Heart left ventricle (tissue), 16 donors: ENCODE measurements around the gene RAB3A. TPM values are rescaled to one million over a fixed set of nuclear protein-coding genes. Genes with fewer than 3 reads are reported as not detected.

ENCODE experiments used
- ATAC-seq, 4 donors: fragments of 200-7000 bp; cut with Tn5 transposase; one replicate each; pipeline ENCODE4 v1.9.1; 2020 to 2022; ENCODE audit warnings: moderate library complexity in 4 of 4, mild to moderate bottlenecking in 3 of 4, moderate number of reproducible peaks in 1 of 4
- DNase-seq, 5 donors: peaks; one replicate each; pipeline ENCODE4 v3.0.0-alpha.2; 2020
- H3K27ac ChIP-seq, 12 donors: fragments of 200-600 bp; sonication (generic) in 4 of 12; one replicate each; pipeline versions ENCODE4 v1.5.0 to v1.8.0; 2016 to 2022; ENCODE audit warnings: mild to moderate bottlenecking in 2 of 12
- H3K27me3 ChIP-seq, 9 donors: fragments of 200-600 bp; sonication (generic) in 2 of 9; one replicate each; pipeline versions ENCODE4 v1.5.1 to v1.8.0; 2016 to 2022; ENCODE audit warnings: mild to moderate bottlenecking in 3 of 9
- H3K36me3 ChIP-seq, 9 donors: fragments of 200-600 bp; sonication (generic) in 2 of 9; one replicate each; pipeline versions ENCODE4 v1.5.0 to v1.8.0; 2018 to 2022; ENCODE audit warnings: mild to moderate bottlenecking in 2 of 9
- H3K4me1 ChIP-seq, 12 donors: fragments of 200-600 bp; sonication (generic) in 4 of 12; one replicate each; pipeline versions ENCODE4 v1.5.0 to v1.8.0; 2016 to 2022; ENCODE audit warnings: mild to moderate bottlenecking in 3 of 12
- H3K4me3 ChIP-seq, 12 donors: fragments of 200-600 bp; sonication (generic) in 4 of 12; one replicate each; pipeline versions ENCODE4 v1.5.0 to v1.8.0; 2017 to 2022; ENCODE audit warnings: mild to moderate bottlenecking in 9 of 12, moderate library complexity in 4 of 12
- H3K9me3 ChIP-seq, 12 donors: fragments of 200-600 bp; sonication (generic) in 4 of 12; one replicate each; pipeline versions ENCODE4 v1.5.0 to v1.8.0; 2016 to 2022; ENCODE audit warnings: mild to moderate bottlenecking in 1 of 12
- POLR2A ChIP-seq, 2 donors: fragments of 450-650 bp; IDR thresholded peaks; one replicate each; pipeline ENCODE4 v1.6.1; 2017; ENCODE audit warnings: antibody characterized with exemption in 2 of 2, mild to moderate bottlenecking in 2 of 2, moderate library complexity in 2 of 2
- WGBS, 4 donors: extraction: QIAGEN DNeasy Blood & Tissue Kit in 2 of 4; methylation state at CpG; one replicate each; pipeline versions ENCODE4 v1.1.5 to v1.1.7; 2013 to 2018; 5-methylcytosine and 5-hydroxymethylcytosine counted together
- intact Hi-C, 10 donors: fragments of 100-400 bp; cut with DNase I; formaldehyde crosslinking; loops; one replicate each; pipeline versions ENCODE4 v1.11.1 to v1.14.2; 2022
- polyA plus RNA-seq, 2 donors: library from polyadenylated mRNA; stranded (reverse); fragments of 200-250 nt; gene quantifications; one replicate each; pipeline ENCODE4 v1.2.3, GENCODE V29; 2013
- total RNA-seq, 9 donors: library from RNA; depleted of rRNA in 2 of 9; stranded (reverse); fragments of >200 nt in 2 of 9; fragmentation: NEBNext Ultra II Directional in 3 of 9; extraction: Animal tissue kit (Norgen Biotek cat#: 25700) in 3 of 9; gene quantifications; one replicate each; pipeline versions ENCODE4 v1.1.0 to v1.2.4, GENCODE V29; 2016 to 2023
- TF ChIP-seq, protein P1 (sequence below), 12 donors: fragments of 200-600 bp; sonication (generic) in 4 of 12; IDR thresholded peaks; one replicate each; pipeline versions ENCODE4 v1.5.0 to v1.8.0; 2018 to 2022; ENCODE audit warnings: antibody characterized with exemption in 12 of 12, mild to moderate bottlenecking in 5 of 12
- donor health status: ischemic (EF 13 %, LVEDD 7.1; RV severe dilation, severe dysfunction).
- donor health status: healthy with polysubstance abuse.
- donor health status: DM: no; HTN: yes; CAD: no.
- donor health status: DM: no; HTN: no; CAD: no.
- donor health status: ischemic (EF 25% LVEDD 6.9; RV normal size, moderate dysfunction).
- donor health status: ischemic (EF 25% LVEDD 5.7; RV mildly dilated, moderate dysfunction).
- donor health status: healthy.
- donor health status: DM: yes; HTN: yes; CAD: no.
- donor health status: ischemic (EF 35%, LVEDD 5.7; RV mildly dilated, moderate dysfunction).
- donor health status: nonischemic (EF 11% LVEDD 7.7; RV severe dilation, severe dysfunction).
- donor health status: DM: yes; HTN: yes; CAD: no.
- donor health status: PGD.
- donor health status: ischemic (EF 29% LVEDD 5.4; RV normal size, mild dysfunction).
- donor health status: nonischemic (EF 23%, LVEDD 6.1; RV moderate dilation, normal function).

The RAB3A gene
- total and polyA plus RNA-seq, 11 donors: 6.9 to 39.2 (median 24.0) TPM

DNA sequence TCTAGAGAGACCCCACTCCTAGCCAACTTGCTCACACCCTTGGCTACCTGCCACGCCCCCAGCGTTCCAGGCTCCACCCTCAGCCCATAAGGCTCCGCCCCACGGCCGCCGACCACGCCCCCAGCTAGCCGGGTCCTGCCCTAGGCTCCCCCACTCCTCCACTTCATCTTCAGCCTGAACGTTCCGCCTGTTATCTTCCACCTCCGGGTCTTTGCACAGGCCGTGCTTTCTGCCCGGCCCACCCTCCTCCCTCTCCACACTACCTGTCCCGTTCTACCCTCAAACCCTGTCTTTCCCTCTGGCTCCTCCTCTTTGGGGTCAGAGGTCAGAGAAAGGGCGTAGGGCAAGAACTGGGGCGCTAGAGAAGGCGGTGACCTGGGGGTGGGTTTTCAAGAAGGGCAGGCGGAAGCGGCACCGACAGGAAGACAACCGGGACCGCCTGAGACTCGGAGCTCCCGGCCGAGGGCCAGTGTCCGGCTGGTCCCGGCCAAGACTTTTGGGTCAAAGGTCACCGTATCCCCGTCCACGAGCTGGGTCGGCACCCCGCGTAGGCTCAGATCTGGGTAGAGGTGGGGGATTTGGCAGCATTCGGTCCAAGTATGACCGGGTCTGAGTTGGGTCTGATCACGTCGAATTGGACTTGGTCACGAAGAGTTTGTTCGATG, 20.1 kb upstream of the RAB3A start:
- peak in 4 of 5 donors; percentile 39 to 76 (median 58) for DNase-seq
- H3K4me3 ChIP-seq: peak overlapping the region; percentile 20 to 64 (median 50)
- peak in 2 of 4 donors; percentile 20 to 42 for ATAC-seq

DNA sequence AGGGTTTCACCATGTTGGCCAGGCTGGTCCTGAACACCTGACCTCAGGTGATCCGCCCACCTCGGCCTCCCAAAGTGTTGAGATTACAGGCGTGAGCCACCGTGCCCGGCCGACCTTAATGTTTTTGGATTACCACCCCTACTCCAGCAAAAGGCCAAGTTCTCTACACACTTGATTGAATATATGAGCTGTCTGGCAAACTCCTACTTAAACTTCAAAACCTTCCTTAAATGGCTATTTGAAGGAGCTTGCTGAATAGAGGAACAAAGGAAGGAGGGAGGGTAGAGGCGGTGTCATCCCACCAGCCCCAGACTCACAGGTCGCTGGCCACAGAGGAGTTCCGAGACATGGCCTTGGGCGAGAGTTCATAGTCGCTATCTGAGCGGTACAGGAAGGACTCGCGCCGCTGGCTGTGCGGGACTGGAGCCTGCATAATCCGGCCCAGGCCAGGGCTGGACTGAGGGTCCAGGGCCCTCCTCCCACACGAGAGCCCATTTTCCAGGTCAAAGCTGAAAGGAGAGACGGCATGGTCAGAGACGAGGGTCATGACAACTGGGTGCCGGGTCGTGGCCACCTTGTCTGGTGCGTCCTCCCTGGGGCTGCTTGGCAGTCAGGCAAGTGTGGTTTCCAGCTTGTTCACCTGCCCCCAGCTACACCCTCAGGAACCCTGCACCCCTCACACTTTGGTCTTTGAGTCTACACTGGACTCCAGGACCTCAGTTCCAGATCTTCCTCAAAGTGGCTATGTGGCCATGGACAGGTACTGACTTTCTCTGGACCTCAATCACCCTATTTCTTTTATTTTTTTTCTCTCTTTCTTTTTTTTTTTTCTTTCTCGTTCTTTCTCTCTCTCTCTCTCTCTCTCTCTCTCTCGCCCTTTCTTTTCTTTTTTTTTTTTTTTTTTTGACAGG, 18.2 kb upstream of the RAB3A start:
- intact Hi-C loops: loop anchor here in 1 of 10 donors (5.0 kb wide), 1 partner anchor 70 kb away; the partner anchor contains the start of gene PIK3R2
- H3K36me3 ChIP-seq: no peaks in the 10 kb centered on the region
- H3K9me3 ChIP-seq: no peaks in the 10 kb centered on the region
- ATAC-seq (no peak), DNase-seq (no peak)
- H3K27ac ChIP-seq: no peak overlapping the region
- TF ChIP-seq, protein P1, sequence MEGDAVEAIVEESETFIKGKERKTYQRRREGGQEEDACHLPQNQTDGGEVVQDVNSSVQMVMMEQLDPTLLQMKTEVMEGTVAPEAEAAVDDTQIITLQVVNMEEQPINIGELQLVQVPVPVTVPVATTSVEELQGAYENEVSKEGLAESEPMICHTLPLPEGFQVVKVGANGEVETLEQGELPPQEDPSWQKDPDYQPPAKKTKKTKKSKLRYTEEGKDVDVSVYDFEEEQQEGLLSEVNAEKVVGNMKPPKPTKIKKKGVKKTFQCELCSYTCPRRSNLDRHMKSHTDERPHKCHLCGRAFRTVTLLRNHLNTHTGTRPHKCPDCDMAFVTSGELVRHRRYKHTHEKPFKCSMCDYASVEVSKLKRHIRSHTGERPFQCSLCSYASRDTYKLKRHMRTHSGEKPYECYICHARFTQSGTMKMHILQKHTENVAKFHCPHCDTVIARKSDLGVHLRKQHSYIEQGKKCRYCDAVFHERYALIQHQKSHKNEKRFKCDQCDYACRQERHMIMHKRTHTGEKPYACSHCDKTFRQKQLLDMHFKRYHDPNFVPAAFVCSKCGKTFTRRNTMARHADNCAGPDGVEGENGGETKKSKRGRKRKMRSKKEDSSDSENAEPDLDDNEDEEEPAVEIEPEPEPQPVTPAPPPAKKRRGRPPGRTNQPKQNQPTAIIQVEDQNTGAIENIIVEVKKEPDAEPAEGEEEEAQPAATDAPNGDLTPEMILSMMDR (IDR thresholded peaks at IDR 0.05): no peak
- TF ChIP-seq POLR2A (IDR thresholded peaks at IDR 0.05): no peak
- H3K4me3 ChIP-seq: no peak overlapping the region
- 86 to 89% (median 87%) methylated on average over 25 of the region's 25 CpGs for WGBS, 4 donors
- peaks cover 18 to 45% (median 23%) of the 10 kb centered on the region in 9 donors for H3K27me3 ChIP-seq
- peaks cover 0 to 33% (median 21%) of the 10 kb centered on the region in 12 donors for H3K4me1 ChIP-seq

More for the DNA sequence above, 20.1 kb upstream of the RAB3A start:
- Histone ChIP-seq H3K27me3 (peaks cover 18 to 60% (median 24%) of the 10 kb centered on the region in 9 donors), H3K27ac (peak overlapping the region in 9 of 12 donors; percentile 36 to 68 (median 59)), H3K4me1 (peaks cover 0 to 44% (median 22%) of the 10 kb centered on the region in 12 donors), H3K9me3 (no peaks in the 10 kb centered on the region), H3K36me3 (no peaks in the 10 kb centered on the region)
- WGBS, 4 donors: 5 to 12% (median 8%) methylated on average over 33 to 39 of the region's 39 CpGs
- TF ChIP-seq, protein P1 (IDR thresholded peaks at IDR 0.05): no peak
- no peak for TF ChIP-seq POLR2A (IDR thresholded peaks at IDR 0.05)
- intact Hi-C loops: loop anchor here in 3 of 10 donors (1.0 to 5.0 kb wide), 3 partner anchors 19 to 72 kb away; partner anchors contain the start of genes PIK3R2 (in 2 of the 3) and RAB3A (in 1 of the 3)

DNA sequence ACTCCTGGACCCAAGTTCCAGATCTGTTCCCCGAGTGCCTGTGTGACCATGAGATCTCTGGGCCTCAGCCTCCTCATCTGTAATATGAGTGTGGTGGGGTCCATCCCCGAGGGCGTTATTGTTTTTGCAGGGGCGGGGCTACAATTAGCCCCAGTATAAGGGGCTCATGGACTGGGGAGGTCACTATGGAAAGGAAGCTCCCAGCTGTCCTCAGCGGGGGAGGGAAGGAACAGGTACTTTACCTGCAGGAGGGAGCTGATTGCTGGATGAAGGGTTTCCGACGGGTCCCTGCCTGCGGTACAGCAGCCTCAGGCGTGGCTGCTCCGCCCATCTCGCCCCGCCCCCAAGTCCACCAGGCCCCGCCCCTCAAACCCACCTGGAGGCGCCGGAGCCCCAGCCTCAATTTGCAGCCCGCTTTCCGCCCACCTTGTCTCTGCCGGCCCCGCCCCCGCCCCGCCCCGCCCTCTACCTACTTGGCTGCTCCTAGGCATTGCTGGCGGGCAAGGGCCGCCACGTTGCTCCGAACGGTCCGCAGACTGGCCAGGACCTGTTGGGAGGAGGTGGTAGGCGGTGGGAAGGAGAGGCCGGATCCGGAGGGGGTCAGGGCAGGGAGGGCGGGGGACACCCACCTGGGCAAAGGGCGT, 16.9 kb upstream of the RAB3A start:
- H3K4me1 ChIP-seq: peaks cover 0 to 21% (median 14%) of the 10 kb centered on the region in 12 donors
- peaks cover 9 to 33% (median 19%) of the 10 kb centered on the region in 9 donors for H3K27me3 ChIP-seq
- DNase-seq: no peak
- no peaks in the 10 kb centered on the region for H3K36me3 ChIP-seq
- TF ChIP-seq, protein P1 (IDR thresholded peaks at IDR 0.05): no peak
- no peak for TF ChIP-seq POLR2A (IDR thresholded peaks at IDR 0.05)
- H3K27ac ChIP-seq: no peak overlapping the region
- intact Hi-C loops: loop anchor here in 1 of 10 donors (5.0 kb wide), 1 partner anchor 68 kb away; the partner anchor contains the start of gene PIK3R2
- WGBS, 4 donors: 11 to 18% (median 15%) methylated on average over 12 to 33 of the region's 33 CpGs
- H3K9me3 ChIP-seq: no peaks in the 10 kb centered on the region
- ATAC-seq: no peak
- H3K4me3 ChIP-seq: no peak overlapping the region
